Nephron (organoid): ENCODE results near the gene ABCG4.
"Not testable (repeated sequence)": the region's sequence is repeated elsewhere in the genome, so short reads cannot be mapped to it uniquely, and the experiment has no call there.

Experiments used
- H3K27ac Mint-ChIP-seq, 3 experiments: 2 replicates each; pipeline ENCODE4 v1.8.0; 2020; ENCODE audit warnings: mixed read lengths in 3 of 3, mild to moderate bottlenecking in 2 of 3, moderate library complexity in 1 of 3
- H3K27me3 Mint-ChIP-seq: 2 replicates; pipeline ENCODE4 v1.8.0; 2021; ENCODE audit warnings: low read depth, mild to moderate bottlenecking, moderate library complexity, mixed read lengths
- H3K36me3 Mint-ChIP-seq: 2 replicates; pipeline ENCODE4 v1.8.0; 2020; ENCODE audit warnings: low read depth, mixed read lengths
- H3K4me1 Mint-ChIP-seq: 2 replicates; pipeline ENCODE4 v1.8.0; 2020; ENCODE audit warnings: mixed read lengths
- H3K4me3 Mint-ChIP-seq, 3 experiments: 2 replicates each; pipeline ENCODE4 v1.8.0; 2020; ENCODE audit warnings: mild to moderate bottlenecking in 3 of 3, mixed read lengths in 3 of 3, moderate library complexity in 2 of 3
- H3K9me3 Mint-ChIP-seq: 2 replicates; pipeline ENCODE4 v1.8.0; 2020; ENCODE audit warnings: mixed read lengths
- CTCF ChIP-seq, 3 experiments: fragments of 200-600 bp; sonication (generic); IDR thresholded peaks; one replicate each; pipeline ENCODE4 v1.5.0; 2021; ENCODE audit warnings: antibody characterized with exemption in 3 of 3; ENCODE audit not compliant: unreplicated experiment in 3 of 3

ABCG4 gene

DNA sequence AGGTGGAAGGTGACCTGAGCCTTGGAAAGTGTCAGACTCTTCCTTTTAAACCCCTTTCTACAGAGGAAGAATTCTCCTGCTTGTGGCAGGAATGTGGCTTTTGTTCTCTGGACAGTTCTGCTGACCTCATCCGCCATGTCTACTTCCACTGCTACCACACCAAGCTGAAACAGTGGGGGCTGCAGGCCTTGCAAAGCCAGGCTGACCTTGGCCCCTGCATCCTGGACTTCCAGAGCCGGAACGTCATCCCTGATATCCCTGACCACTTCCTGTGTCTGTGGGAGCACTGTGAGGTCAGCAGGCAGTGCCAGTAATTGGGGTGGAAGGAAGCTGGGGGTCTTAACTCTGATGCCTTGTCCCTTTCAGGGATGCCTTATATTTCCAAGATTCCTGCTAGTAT lies 18.2 kb upstream of the ABCG4 start:
- no peak overlapping the region for H3K4me3 Mint-ChIP-seq
- H3K9me3 Mint-ChIP-seq, result no peaks in the 10 kb centered on the region
- H3K36me3 Mint-ChIP-seq, result peaks cover 59% of the 10 kb centered on the region
- no peaks in the 10 kb centered on the region for H3K27me3 Mint-ChIP-seq
- no peaks in the 10 kb centered on the region for H3K4me1 Mint-ChIP-seq
- no peak for TF ChIP-seq CTCF (IDR thresholded peaks at IDR 0.05; ENCODE audit: unreplicated experiment in 3 of 3)
- no peak overlapping the region for H3K27ac Mint-ChIP-seq

DNA sequence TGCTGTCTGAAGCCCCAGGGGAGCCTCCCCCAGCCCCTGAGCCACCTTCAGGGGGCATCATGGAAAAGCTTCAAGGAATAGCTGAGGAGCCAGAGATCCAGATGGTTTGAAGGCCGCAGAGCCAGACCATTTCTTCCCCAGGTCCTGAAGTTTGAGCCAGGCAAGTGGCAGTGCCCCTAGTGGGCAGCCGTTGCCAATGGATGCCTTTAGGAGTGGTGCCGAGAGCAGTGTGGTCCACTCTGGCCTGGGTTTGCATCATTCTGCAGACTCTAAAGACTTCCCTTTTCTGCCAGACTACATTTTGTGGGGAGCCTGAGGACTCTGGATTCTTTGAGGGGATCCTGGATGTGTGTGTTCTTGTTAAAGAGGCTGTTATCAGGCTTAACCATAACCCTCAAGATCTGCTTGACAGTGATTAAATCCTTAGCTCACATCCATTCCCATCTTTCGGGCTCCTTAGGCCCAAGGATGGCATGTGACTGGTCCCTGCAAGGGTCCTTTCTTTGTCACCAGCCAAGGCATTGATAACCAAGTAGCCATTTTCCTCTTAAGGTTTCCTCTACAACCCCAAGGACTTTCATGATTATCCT lies 14.4 kb upstream of the ABCG4 start:
- TF ChIP-seq CTCF (IDR thresholded peaks at IDR 0.05; ENCODE audit: unreplicated experiment in 3 of 3), result peak; percentile 28 to 33 (median 30)
- peaks cover 49% of the 10 kb centered on the region for H3K36me3 Mint-ChIP-seq
- no peaks in the 10 kb centered on the region for H3K4me1 Mint-ChIP-seq
- H3K9me3 Mint-ChIP-seq, result no peaks in the 10 kb centered on the region
- no peak overlapping the region for H3K27ac Mint-ChIP-seq
- no peak overlapping the region for H3K4me3 Mint-ChIP-seq
- peaks cover 4% of the 10 kb centered on the region for H3K27me3 Mint-ChIP-seq

GRCh38 chr11:119139276-119139675 lies 9.6 kb upstream of the ABCG4 start:
- H3K36me3 Mint-ChIP-seq, H3K27me3 Mint-ChIP-seq, H3K4me3 Mint-ChIP-seq, H3K4me1 Mint-ChIP-seq, H3K27ac Mint-ChIP-seq, H3K9me3 Mint-ChIP-seq: not testable (repeated sequence)

- Mint-ChIP-seq H3K36me3 (no peaks in the 10 kb centered on the region), H3K27me3 (peaks cover 40% of the 10 kb centered on the region), H3K4me1 (peaks cover 10% of the 10 kb centered on the region), H3K27ac (peak overlapping the region in 1 of 3 experiments; percentile 65), H3K9me3 (no peaks in the 10 kb centered on the region), H3K4me3 (no peak overlapping the region)
- peak; percentile 70 to 72 (median 71) for TF ChIP-seq CTCF (IDR thresholded peaks at IDR 0.05; ENCODE audit: unreplicated experiment in 3 of 3)
Observed at GRCh38 chr11:119144825-119145486, 3.9 kb upstream of the ABCG4 start.

DNA sequence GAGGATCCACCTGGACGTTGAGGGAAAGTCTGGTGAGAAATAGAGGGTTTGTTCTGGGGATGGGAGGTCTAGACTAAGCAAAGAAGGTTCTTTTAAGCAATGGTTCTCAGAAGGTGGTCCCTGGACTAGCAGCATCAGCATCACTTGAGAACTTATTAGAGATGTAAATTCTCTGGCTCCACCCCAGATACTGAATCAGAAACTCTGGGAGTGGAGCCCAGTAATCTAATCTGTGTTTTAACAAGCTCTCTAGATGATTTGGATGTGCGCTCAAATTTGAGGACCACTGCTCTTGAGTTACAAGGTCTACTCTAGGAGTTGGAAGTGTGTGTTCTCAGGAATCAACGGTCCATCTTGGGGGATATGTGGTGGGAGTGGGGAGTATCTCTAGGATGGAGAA lies 3.3 kb upstream of the ABCG4 start:
- no peak overlapping the region for H3K27ac Mint-ChIP-seq
- no peak for TF ChIP-seq CTCF (IDR thresholded peaks at IDR 0.05; ENCODE audit: unreplicated experiment in 3 of 3)
- H3K9me3 Mint-ChIP-seq, result no peaks in the 10 kb centered on the region
- H3K27me3 Mint-ChIP-seq, result peaks cover 46% of the 10 kb centered on the region
- no peaks in the 10 kb centered on the region for H3K36me3 Mint-ChIP-seq
- H3K4me3 Mint-ChIP-seq, result peak overlapping the region in 2 of 3 experiments; percentile 15 to 22
- peaks cover 10% of the 10 kb centered on the region for H3K4me1 Mint-ChIP-seq

DNA sequence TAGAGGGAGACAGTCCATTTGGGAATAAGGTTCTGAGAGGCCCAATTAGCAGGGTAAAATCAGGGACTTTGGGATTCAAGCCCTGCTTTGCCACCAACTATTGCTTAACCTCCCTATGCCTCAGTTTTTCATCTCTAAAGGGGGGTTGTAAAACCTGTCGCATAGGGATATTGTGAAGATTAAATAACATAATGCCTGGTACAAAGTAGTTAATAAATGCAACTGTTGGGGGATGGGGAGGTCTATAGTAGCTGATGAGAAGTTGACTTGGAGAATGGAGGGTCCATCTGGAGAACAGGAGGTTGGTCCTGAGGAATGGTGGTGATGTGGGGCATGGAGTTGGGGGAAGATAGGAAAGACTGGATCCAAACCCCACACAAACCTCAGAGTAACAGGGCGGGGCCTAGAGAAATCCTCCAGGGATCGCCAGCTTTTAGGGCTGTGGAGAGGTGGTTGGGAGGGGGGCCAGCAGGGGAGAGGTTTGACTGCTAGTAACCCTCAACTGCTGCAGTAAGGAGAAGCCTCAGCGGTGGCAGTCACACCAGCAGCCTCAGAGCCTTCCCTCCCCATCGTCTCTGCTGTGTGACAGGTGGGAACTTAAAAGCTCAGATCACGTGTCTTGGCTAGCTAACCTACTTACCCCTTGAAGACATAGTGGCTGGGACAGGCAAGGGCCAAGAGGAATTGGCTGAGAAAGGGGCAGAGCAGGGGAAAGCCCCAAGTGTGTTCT lies 1.1 kb upstream of the ABCG4 start:
- no peak for TF ChIP-seq CTCF (IDR thresholded peaks at IDR 0.05; ENCODE audit: unreplicated experiment in 3 of 3)
- Mint-ChIP-seq H3K36me3 (no peaks in the 10 kb centered on the region), H3K27me3 (peaks cover 62% of the 10 kb centered on the region), H3K27ac (no peak overlapping the region), H3K4me1 (peaks cover 10% of the 10 kb centered on the region), H3K9me3 (no peaks in the 10 kb centered on the region), H3K4me3 (peak overlapping the region; percentile 68 to 86 (median 76))
